HG03460 (cell line): ENCODE data around the gene SLC12A7.

Experiments used
- ATAC-seq: cut with Tn5 transposase; IDR thresholded peaks from one replicate; pipeline ENCODE4 v1.9.1; 2021; ENCODE audit not compliant: unreplicated experiment

SLC12A7 gene

GRCh38 chr5:1141834-1142233, 30.0 kb upstream of the SLC12A7 start:
- no peak for ATAC-seq

- no peak for ATAC-seq
These were observed 28.9 kb upstream of the SLC12A7 start for GRCh38 chr5:1140818-1141189.

- ATAC-seq: peak; percentile 75
These were observed 28.4 kb upstream of the SLC12A7 start for GRCh38 chr5:1140171-1140817.

- no peak for ATAC-seq
These were observed 27.7 kb upstream of the SLC12A7 start for GRCh38 chr5:1139331-1140170.

- no peak for ATAC-seq
These were observed 26.8 kb upstream of the SLC12A7 start for GRCh38 chr5:1138445-1139245.

DNA sequence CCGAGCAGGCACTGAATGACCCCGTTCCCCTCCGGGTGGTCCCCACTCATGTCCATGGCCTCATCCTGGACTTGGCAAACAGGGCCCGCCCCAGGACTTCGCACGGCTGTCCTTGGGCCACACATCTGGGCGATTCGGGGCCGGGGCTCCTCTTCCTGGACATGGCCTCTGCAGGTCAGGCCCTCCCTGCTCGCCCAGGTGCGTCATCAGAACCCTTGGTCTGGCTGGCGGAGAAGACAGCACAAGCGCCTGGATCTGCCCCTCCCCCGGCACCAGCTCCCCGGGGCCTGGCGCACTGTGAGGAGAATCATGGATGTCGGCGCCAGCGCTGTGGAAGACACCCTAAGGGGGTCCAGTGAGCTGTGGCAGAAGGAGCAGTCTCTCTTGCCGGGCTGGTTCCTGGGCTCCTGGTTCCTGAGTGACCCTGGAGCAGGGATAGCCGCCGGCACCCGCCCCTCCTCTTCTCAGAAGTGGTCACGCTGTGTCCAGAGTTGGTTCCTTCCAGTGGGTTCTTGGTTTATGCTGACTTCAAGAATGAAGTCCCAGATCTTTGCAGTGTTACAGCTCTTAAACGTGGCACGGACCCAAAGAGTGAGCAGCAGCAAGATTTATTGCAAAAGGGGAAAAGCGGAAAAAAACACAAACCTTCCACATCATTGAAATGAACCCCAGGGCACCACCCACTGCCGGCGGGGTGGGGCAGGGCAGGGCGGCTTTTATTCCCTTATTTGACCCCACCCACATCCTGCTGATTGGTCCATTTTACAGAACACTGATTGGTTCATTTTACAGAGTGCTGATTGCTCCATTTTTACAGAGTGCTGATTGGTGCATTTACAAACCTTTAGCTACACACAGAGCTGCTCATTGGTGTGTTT, 25.9 kb upstream of the SLC12A7 start:
- ATAC-seq: no peak

DNA sequence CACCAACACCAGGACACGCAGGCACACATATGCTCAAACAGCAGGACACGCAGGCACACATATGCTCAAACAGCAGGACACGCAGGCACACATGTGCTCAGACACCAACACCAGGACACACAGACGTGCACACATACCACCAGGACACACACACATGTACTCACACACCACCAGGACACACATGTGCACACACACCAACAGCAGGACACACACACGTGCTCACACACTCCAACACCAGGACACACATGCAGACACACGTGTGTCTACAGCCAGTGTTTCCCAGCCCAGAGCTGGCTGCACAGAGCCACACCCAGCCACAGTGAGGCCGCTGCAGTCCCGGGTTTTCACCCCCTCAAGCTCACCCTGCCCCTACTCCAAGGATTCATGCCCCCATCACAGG, 25.0 kb upstream of the SLC12A7 start:
- ATAC-seq: no peak

GRCh38 chr5:1135696-1136525, 24.0 kb upstream of the SLC12A7 start:
- ATAC-seq: no peak

DNA sequence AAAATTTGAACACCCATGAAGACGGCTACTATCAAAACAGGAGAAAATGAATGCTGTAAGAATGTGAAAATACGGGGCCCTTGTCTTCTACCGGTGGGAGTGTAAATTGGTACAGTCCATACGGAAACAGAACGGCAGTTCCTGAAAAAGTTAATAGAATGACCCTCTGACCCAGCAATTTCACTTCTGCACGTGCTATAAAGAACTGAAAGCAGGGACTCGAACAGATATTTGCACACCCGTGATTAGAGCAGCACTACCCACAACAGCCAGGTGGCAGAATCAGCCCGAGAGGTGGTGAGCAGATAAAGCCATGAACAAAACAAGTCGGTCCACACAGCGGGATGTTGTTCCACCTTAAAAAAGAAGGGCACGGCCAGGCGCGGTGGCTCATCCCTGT, 22.6 kb upstream of the SLC12A7 start:
- peak; percentile 49 for ATAC-seq

DNA sequence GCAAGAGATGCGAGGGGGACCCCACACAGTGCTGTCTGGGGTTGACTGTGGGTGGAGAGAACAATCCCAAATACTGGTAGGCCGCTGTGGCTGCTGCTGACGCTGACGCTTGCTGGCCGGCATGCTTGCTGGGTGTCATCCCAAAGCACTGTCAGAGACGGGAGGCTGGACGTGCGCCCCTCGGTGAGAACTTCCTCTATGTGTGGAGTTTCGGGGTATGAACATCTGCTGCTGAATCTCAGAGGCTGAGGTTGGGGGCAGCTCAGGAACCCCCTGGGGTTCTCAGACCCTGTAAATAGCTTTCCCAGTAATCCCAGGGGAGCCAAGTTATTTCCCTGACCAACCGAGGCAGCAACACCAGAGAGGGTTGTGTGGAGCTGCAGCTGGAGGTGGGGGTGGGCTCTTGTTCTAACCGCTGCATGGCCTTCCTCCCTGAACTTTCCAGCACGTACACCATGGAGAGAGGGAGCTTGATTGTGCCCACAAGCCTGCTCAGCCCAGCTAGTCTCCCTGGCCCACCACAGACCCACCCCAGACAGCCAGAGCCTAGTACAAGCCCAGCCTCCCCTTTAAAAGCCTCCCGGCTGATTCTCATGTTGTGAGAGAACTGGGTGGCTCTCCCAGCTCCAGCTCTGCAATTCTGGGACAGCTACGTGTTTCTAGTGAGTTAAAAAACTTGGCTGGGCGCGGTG, 21.8 kb upstream of the SLC12A7 start:
- peak; percentile 48 for ATAC-seq

GRCh38 chr5:1133108-1133507, 21.2 kb upstream of the SLC12A7 start:
- no peak for ATAC-seq

DNA sequence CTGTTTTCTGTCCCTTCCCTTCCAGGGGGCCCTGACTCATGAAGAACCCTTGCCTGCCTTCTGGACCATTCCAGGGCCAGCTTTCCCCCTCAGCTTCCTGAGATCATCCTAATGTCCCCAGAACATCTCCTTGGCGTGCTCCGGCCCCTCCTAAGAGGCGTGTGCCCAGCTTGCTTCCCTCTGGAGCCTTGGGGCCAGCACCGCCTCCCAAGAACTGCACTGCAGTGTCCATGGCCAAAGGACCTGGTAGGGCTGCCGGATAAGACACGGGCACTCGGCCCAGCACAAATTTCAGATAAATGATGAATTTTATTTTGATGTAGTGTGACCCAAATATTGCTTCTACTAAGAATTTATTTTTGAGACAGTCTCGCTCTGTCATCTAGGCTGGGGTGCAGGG, 20.7 kb upstream of the SLC12A7 start:
- ATAC-seq: no peak

DNA sequence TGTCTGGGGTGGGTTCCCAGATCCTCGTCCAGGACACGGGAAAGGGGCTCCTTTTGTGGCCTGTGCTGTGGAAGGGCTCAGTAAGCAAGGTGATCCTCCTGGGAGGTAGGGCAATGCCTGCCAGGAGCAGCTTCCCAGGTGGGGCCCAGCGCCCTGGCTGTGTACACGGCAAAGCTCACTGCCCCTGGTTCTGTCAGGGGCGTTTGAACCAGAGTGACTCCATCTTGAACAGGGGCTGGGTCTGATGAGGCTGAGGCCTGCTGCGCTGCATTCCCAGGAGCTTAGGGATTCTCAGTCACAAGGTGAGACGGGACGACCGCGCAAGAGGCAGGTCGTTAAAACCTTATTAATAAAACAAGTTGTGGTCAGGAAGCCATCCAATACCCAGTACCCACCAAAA, 19.9 kb upstream of the SLC12A7 start:
- no peak for ATAC-seq

GRCh38 chr5:1131191-1131621, 19.3 kb upstream of the SLC12A7 start:
- ATAC-seq: no peak

- no peak for ATAC-seq
These were observed 18.5 kb upstream of the SLC12A7 start for GRCh38 chr5:1130218-1130946.

DNA sequence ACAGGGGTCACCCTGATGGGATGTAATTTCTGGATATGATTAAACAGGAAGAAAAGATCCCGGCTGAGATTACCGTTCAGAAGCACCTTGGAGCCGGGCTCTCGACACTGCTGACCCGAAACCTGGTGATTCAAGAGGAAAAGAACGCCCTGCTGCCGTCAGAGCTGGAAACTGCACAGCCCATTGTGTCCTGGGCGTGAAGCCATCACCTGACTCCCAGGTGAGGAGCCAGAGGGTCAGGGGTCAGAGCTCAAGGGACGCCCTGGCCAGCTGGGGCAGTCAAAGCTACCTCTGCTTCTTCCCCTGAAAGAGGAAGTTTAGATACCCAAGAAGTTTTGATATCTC, 17.8 kb upstream of the SLC12A7 start:
- ATAC-seq: no peak

DNA sequence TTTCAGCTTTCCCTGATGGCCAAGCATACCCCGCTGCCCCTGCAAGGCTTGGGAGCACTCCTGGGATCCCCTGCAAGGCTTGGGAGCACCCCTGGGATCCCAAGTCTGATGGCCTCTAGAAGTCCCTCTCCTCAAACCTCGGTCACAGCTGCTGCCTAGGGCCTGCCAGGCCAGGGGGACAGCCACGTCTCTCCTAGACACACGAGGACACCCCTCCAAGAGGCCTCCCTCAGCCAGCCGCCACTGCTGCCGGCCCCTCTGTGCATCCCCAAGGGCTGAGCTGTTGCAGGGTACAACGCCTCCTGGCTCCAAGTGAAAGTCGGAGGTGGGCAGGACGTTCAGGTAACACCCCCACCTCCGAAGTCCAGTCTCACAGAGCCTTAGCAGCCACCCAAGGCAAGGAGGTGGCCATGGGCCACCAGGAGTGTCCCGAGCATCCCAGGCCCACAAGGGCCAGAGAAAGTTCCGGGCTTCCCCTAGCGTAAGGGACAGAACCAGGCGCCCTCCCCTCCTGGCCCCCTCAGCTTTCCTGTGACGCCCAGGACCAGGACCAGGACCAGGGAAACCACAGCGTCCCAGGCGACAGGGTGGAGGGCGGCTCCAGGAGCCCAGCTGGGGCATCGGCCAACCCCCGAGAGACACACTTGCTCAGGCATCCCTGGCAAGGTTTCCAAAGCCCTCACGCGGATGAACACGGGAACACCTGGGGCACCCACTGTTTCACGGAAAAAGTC, 17.3 kb upstream of the SLC12A7 start:
- ATAC-seq: no peak
